HepG2 (cell line): Measurements from ENCODE around the gene SP4. TPM values are rescaled to one million over a fixed set of nuclear protein-coding genes. Genes with fewer than 3 reads are reported as not detected.

Source experiments
- CTCF ChIP-seq: sonication (generic); formaldehyde crosslinking; IDR thresholded peaks from 2 replicates; pipeline ENCODE4 v1.5.0; 2020; ENCODE audit warnings: mild to moderate bottlenecking, missing genetic modification reagents, moderate library complexity
- EED ChIP-seq: sonication (generic); formaldehyde crosslinking; IDR thresholded peaks from 2 replicates; pipeline ENCODE4 v1.5.0; 2020; ENCODE audit warnings: mild to moderate bottlenecking, missing genetic modification reagents
- HDAC1 ChIP-seq: sonication (generic); formaldehyde crosslinking; IDR thresholded peaks from 2 replicates; pipeline ENCODE4 v1.5.1; 2020; ENCODE audit warnings: mild to moderate bottlenecking, missing genetic modification reagents
- IKZF1 ChIP-seq: fragments of 450-650 bp; IDR thresholded peaks from 2 replicates; pipeline ENCODE4 v1.7.1; 2016
- IRX3 ChIP-seq: sonication (generic); formaldehyde crosslinking; IDR thresholded peaks from 2 replicates; pipeline ENCODE4 v1.8.1; 2023; ENCODE audit warnings: mild to moderate bottlenecking, low read depth, missing genetic modification reagents, borderline replicate concordance
- RORA ChIP-seq: sonication (generic); formaldehyde crosslinking; IDR thresholded peaks from 2 replicates; pipeline ENCODE4 v1.5.0; 2020; ENCODE audit warnings: mild to moderate bottlenecking, missing genetic modification reagents, moderate library complexity
- SRF ChIP-seq: IDR thresholded peaks from 2 replicates; pipeline ENCODE4 v1.6.1; 2011; ENCODE audit warnings: mild to moderate bottlenecking, low read depth, low read length, moderate library complexity
- TOPORS ChIP-seq: sonication (generic); formaldehyde crosslinking; IDR thresholded peaks from 2 replicates; pipeline ENCODE4 v1.8.0; 2023; ENCODE audit warnings: mild to moderate bottlenecking, missing genetic modification reagents
- ZNF496 ChIP-seq: sonication (generic); formaldehyde crosslinking; IDR thresholded peaks from 2 replicates; pipeline ENCODE4 v1.8.1; 2023; ENCODE audit warnings: mild to moderate bottlenecking, moderate library complexity, missing genetic modification reagents; ENCODE audit not compliant: insufficient replicate concordance
- ZNF564 ChIP-seq: sonication (generic); formaldehyde crosslinking; IDR thresholded peaks from 2 replicates; pipeline ENCODE4 v1.8.1; 2023; ENCODE audit warnings: mild to moderate bottlenecking, missing genetic modification reagents
- ZNF572 ChIP-seq: sonication (generic); formaldehyde crosslinking; IDR thresholded peaks from 2 replicates; pipeline ENCODE4 v1.5.1; 2020; ENCODE audit warnings: mild to moderate bottlenecking, missing genetic modification reagents
- polyA plus RNA-seq, 8 experiments: library from polyadenylated mRNA; depleted of rRNA in 3 of 8; stranded (reverse) in 7 of 8; unstranded in 1 of 8; fragments of >200 nt; fragmentation: Illumina TruSeq in 4 of 8; extraction: Trizol in 4 of 8; gene quantifications; 2 replicates each; pipeline versions ENCODE4 v1.2.1 to v1.2.3, GENCODE V29; 2011 to 2016; ENCODE audit warnings: low read depth in 4 of 8, missing spikeins in 1 of 8, mixed read lengths in 1 of 8; ENCODE audit not compliant: insufficient read depth in 1 of 8
- total RNA-seq, 5 experiments: library from RNA; depleted of rRNA; stranded (reverse); fragments of >200 nt; fragmentation: Illumina TruSeq; extraction: Trizol; gene quantifications; 2 replicates each; pipeline ENCODE4 v1.2.3, GENCODE V29; 2016; ENCODE audit warnings: low read depth in 1 of 5
- TF ChIP-seq, protein P1 (sequence below): IDR thresholded peaks from 2 replicates; pipeline ENCODE4 v1.6.1; 2016
- TF ChIP-seq, protein P2 (sequence below): sonication (generic); formaldehyde crosslinking; IDR thresholded peaks from 2 replicates; pipeline ENCODE4 v1.4.0; 2020; ENCODE audit warnings: missing genetic modification reagents, borderline replicate concordance
- TF ChIP-seq, protein P3 (sequence below), 2 experiments: IDR thresholded peaks; 2 replicates each; pipeline ENCODE4 v1.6.1; 2011 to 2012; ENCODE audit warnings: low read length in 2 of 2, borderline replicate concordance in 1 of 2, low read depth in 1 of 2, mild to moderate bottlenecking in 1 of 2, moderate library complexity in 1 of 2
- TF ChIP-seq, protein P4 (sequence below): sonication (generic); formaldehyde crosslinking; IDR thresholded peaks from 2 replicates; pipeline ENCODE4 v1.5.1; 2020; ENCODE audit warnings: missing genetic modification reagents, mild to moderate bottlenecking, borderline replicate concordance
- TF ChIP-seq, protein P5 (sequence below): sonication (generic); formaldehyde crosslinking; IDR thresholded peaks from 2 replicates; pipeline ENCODE4 v1.4.0; 2020; ENCODE audit warnings: mild to moderate bottlenecking, missing genetic modification reagents

Gene SP4
- total and polyA plus RNA-seq, 2 of the 13 experiments (the other 11 are each of a cell fraction or from before 2014, with no cell fraction given) = 2.7 to 4.8 TPM

- TF ChIP-seq, protein P1, sequence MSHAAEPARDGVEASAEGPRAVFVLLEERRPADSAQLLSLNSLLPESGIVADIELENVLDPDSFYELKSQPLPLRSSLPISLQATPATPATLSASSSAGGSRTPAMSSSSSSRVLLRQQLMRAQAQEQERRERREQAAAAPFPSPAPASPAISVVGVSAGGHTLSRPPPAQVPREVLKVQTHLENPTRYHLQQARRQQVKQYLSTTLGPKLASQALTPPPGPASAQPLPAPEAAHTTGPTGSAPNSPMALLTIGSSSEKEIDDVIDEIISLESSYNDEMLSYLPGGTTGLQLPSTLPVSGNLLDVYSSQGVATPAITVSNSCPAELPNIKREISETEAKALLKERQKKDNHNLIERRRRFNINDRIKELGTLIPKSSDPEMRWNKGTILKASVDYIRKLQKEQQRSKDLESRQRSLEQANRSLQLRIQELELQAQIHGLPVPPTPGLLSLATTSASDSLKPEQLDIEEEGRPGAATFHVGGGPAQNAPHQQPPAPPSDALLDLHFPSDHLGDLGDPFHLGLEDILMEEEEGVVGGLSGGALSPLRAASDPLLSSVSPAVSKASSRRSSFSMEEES = 0 out of 2 replicates have a peak, but pooled peaks have one; percentile 10
- TF ChIP-seq CTCF (CRISPR knock-in tag) (peak; percentile 13; the same call in 1 of the 2 replicates), SRF (no peak), ZNF572 (CRISPR knock-in tag) (peak; percentile 88; the same call in 1 of the 2 replicates), ZNF496 (CRISPR knock-in tag) (no peak), IKZF1 (no peak), ZNF564 (CRISPR knock-in tag) (peak; percentile 64), TOPORS (CRISPR knock-in tag) (peak; percentile 62; the same call in 1 of the 2 replicates), RORA (CRISPR knock-in tag) (no peak), HDAC1 (CRISPR knock-in tag) (peak; percentile 98), IRX3 (peak; percentile 49; the same call in 1 of the 2 replicates), EED (CRISPR knock-in tag) (no peak)
- TF ChIP-seq, protein P2, sequence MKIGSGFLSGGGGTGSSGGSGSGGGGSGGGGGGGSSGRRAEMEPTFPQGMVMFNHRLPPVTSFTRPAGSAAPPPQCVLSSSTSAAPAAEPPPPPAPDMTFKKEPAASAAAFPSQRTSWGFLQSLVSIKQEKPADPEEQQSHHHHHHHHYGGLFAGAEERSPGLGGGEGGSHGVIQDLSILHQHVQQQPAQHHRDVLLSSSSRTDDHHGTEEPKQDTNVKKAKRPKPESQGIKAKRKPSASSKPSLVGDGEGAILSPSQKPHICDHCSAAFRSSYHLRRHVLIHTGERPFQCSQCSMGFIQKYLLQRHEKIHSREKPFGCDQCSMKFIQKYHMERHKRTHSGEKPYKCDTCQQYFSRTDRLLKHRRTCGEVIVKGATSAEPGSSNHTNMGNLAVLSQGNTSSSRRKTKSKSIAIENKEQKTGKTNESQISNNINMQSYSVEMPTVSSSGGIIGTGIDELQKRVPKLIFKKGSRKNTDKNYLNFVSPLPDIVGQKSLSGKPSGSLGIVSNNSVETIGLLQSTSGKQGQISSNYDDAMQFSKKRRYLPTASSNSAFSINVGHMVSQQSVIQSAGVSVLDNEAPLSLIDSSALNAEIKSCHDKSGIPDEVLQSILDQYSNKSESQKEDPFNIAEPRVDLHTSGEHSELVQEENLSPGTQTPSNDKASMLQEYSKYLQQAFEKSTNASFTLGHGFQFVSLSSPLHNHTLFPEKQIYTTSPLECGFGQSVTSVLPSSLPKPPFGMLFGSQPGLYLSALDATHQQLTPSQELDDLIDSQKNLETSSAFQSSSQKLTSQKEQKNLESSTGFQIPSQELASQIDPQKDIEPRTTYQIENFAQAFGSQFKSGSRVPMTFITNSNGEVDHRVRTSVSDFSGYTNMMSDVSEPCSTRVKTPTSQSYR = 0 out of 2 replicates have a peak, but pooled peaks have one; percentile 29
- TF ChIP-seq, protein P3, sequence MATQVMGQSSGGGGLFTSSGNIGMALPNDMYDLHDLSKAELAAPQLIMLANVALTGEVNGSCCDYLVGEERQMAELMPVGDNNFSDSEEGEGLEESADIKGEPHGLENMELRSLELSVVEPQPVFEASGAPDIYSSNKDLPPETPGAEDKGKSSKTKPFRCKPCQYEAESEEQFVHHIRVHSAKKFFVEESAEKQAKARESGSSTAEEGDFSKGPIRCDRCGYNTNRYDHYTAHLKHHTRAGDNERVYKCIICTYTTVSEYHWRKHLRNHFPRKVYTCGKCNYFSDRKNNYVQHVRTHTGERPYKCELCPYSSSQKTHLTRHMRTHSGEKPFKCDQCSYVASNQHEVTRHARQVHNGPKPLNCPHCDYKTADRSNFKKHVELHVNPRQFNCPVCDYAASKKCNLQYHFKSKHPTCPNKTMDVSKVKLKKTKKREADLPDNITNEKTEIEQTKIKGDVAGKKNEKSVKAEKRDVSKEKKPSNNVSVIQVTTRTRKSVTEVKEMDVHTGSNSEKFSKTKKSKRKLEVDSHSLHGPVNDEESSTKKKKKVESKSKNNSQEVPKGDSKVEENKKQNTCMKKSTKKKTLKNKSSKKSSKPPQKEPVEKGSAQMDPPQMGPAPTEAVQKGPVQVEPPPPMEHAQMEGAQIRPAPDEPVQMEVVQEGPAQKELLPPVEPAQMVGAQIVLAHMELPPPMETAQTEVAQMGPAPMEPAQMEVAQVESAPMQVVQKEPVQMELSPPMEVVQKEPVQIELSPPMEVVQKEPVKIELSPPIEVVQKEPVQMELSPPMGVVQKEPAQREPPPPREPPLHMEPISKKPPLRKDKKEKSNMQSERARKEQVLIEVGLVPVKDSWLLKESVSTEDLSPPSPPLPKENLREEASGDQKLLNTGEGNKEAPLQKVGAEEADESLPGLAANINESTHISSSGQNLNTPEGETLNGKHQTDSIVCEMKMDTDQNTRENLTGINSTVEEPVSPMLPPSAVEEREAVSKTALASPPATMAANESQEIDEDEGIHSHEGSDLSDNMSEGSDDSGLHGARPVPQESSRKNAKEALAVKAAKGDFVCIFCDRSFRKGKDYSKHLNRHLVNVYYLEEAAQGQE (IDR thresholded peaks at IDR 0.05; ENCODE audit: borderline replicate concordance in 1 of 2, low read depth in 1 of 2, low read length in 2 of 2) = no peak; a peak in 1 of 4 replicates
- TF ChIP-seq, protein P4, sequence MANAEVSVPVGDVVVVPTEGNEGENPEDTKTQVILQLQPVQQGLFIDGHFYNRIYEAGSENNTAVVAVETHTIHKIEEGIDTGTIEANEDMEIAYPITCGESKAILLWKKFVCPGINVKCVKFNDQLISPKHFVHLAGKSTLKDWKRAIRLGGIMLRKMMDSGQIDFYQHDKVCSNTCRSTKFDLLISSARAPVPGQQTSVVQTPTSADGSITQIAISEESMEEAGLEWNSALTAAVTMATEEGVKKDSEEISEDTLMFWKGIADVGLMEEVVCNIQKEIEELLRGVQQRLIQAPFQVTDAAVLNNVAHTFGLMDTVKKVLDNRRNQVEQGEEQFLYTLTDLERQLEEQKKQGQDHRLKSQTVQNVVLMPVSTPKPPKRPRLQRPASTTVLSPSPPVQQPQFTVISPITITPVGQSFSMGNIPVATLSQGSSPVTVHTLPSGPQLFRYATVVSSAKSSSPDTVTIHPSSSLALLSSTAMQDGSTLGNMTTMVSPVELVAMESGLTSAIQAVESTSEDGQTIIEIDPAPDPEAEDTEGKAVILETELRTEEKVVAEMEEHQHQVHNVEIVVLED = peak; percentile 75; the same call in 1 of the 2 replicates
- TF ChIP-seq, protein P5, sequence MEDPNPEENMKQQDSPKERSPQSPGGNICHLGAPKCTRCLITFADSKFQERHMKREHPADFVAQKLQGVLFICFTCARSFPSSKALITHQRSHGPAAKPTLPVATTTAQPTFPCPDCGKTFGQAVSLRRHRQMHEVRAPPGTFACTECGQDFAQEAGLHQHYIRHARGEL (CRISPR knock-in tag) = no peak
Observed at GRCh38 chr7:21427182-21427870, 557 bp upstream of the SP4 start (continued).
